Panc1 (cell line): ENCODE data around the gene IBA57. TPM values are rescaled to one million over a fixed set of nuclear protein-coding genes. Genes with fewer than 3 reads are reported as not detected.

ENCODE experiments used
- ATAC-seq: fragments of 200-7000 bp; cut with Tn5 transposase; 2 replicates; pipeline ENCODE4 v1.9.1; 2020; ENCODE audit warnings: mild to moderate bottlenecking, moderate library complexity
- BruUV-seq: library from RNA; stranded (reverse); fragments of 400-500 nt; replicated peaks from 2 replicates; lab custom pipeline; 2021; lab: Mats Ljungman, UMichigan
- CTCF ChIA-PET: fragments of 300-600 bp; sonication (Branson Sonifier 250); formaldehyde crosslinking; loops from one replicate; lab custom pipeline; 2022; ENCODE audit warnings: antibody characterized with exemption; lab: Charles Lee
- POLR2A ChIA-PET: fragments of 300-600 bp; sonication (Branson Sonifier 250); formaldehyde crosslinking; loops from one replicate; lab custom pipeline; 2022; ENCODE audit warnings: antibody characterized with exemption; lab: Charles Lee
- DNase-seq: peaks from one replicate; pipeline ENCODE4 v3.0.0-alpha.2; 2010; ENCODE audit warnings: low read depth, low spot score
- H3K27ac ChIP-seq: 2 replicates; pipeline ENCODE4 v1.5.1; 2011; ENCODE audit warnings: mild to moderate bottlenecking, low read length, inconsistent platforms
- H3K27me3 ChIP-seq: fragments of 200-500 bp; sonication (Bioruptor generic); 2 replicates; pipeline ENCODE4 v1.6.0; 2014; ENCODE audit warnings: low read length, inconsistent platforms; ENCODE audit not compliant: control insufficient read depth, insufficient read depth
- H3K36me3 ChIP-seq: fragments of 200-500 bp; sonication (Bioruptor generic); 2 replicates; pipeline ENCODE4 v1.5.1; 2014; ENCODE audit warnings: inconsistent platforms, mild to moderate bottlenecking, low read length, moderate library complexity; ENCODE audit not compliant: control insufficient read depth, insufficient read depth
- H3K4me1 ChIP-seq: 2 replicates; pipeline ENCODE4 v1.5.1; 2011; ENCODE audit warnings: inconsistent platforms, mild to moderate bottlenecking, low read length, moderate library complexity; ENCODE audit not compliant: control insufficient read depth, insufficient read depth
- H3K4me3 ChIP-seq, 2 experiments: 2 replicates each; pipeline ENCODE4 v1.5.1; 2011 to 2012; ENCODE audit warnings: low read depth in 2 of 2, low read length in 2 of 2, mild to moderate bottlenecking in 2 of 2, inconsistent platforms in 1 of 2, moderate library complexity in 1 of 2
- H3K9me3 ChIP-seq: fragments of 200-500 bp; sonication (Bioruptor generic); 2 replicates; pipeline ENCODE4 v1.5.1; 2014; ENCODE audit warnings: low read depth, mild to moderate bottlenecking, inconsistent platforms, low read length, moderate library complexity; ENCODE audit not compliant: control insufficient read depth, insufficient read depth
- CTCF ChIP-seq: fragments of 450-650 bp; IDR thresholded peaks from 2 replicates; pipeline ENCODE4 v1.5.1; 2017; ENCODE audit warnings: mild to moderate bottlenecking
- POLR2AphosphoS5 ChIP-seq: IDR thresholded peaks from 2 replicates; pipeline ENCODE4 v1.6.1; 2012; ENCODE audit warnings: mild to moderate bottlenecking, low read depth, low read length, moderate library complexity
- REST ChIP-seq, 2 experiments: IDR thresholded peaks; 2 replicates each; pipeline ENCODE4 v1.6.1; 2011 to 2012; ENCODE audit warnings: low read depth in 2 of 2, control low read depth in 1 of 2, low read length in 1 of 2, mild to moderate bottlenecking in 1 of 2, moderate library complexity in 1 of 2; ENCODE audit not compliant: insufficient read depth in 1 of 2
- SIN3A ChIP-seq: IDR thresholded peaks from 2 replicates; pipeline ENCODE4 v1.6.1; 2012; ENCODE audit warnings: low read depth, mild to moderate bottlenecking, low read length, moderate library complexity, borderline replicate concordance; ENCODE audit not compliant: insufficient read depth
- TCF7L2 ChIP-seq: IDR thresholded peaks from 2 replicates; pipeline ENCODE4 v1.6.1; 2011; ENCODE audit warnings: mild to moderate bottlenecking, low read depth, low read length, inconsistent platforms
- in situ Hi-C: cut with HindIII; loops from 2 replicates; pipeline ENCODE4 v1.10.0; 2016; ENCODE audit warnings: low sequenced_read_pairs, low pct_unique_long_range_greater_than_20kb
- intact Hi-C: fragments of 100-400 bp; cut with micrococcal nuclease; formaldehyde crosslinking; loops from one replicate; pipeline ENCODE4 v1.10.0; 2022; ENCODE audit not compliant: unreplicated experiment
- total RNA-seq: library from RNA; stranded (reverse); gene quantifications from one replicate; pipeline ENCODE4 v1.2.1, GENCODE V29; 2021; ENCODE audit not compliant: unreplicated experiment

The IBA57 gene
- total RNA-seq, 1 experiment from 2014 or later, result 11.3 TPM

GRCh38 chr1:228156515-228156881, 9.1 kb upstream of the IBA57 start:
- DNase-seq, result no peak
- no peak for ATAC-seq
- Histone ChIP-seq H3K4me3 (no peak overlapping the region), H3K27me3 (no peaks in the 10 kb centered on the region), H3K9me3 (no peaks in the 10 kb centered on the region), H3K36me3 (no peaks in the 10 kb centered on the region), H3K4me1 (no peaks in the 10 kb centered on the region), H3K27ac (no peak overlapping the region)
- ChIA-PET POLR2A (interaction anchor here (0.5 kb wide), 1 partner anchor 98 kb away, joined by 4 read pairs; no protein-coding TSS in a partner anchor), CTCF (no interaction called here)
- in situ Hi-C loops (no loop called here), intact Hi-C loops (no loop called here)
- TF ChIP-seq POLR2AphosphoS5, result no peak
- no peak for TF ChIP-seq SIN3A
- no TSS peak for BruUV-seq

- no peak for TF ChIP-seq SIN3A
- TF ChIP-seq POLR2AphosphoS5, result no peak
- TF ChIP-seq TCF7L2, result no peak
- no peak for TF ChIP-seq CTCF
- no peak for TF ChIP-seq REST (IDR thresholded peaks at IDR 0.05; ENCODE audit: insufficient read depth in 1 of 2, low read depth in 2 of 2, low read length in 1 of 2)
- H3K4me1 ChIP-seq, result no peaks in the 10 kb centered on the region; the same call in 1 of the 2 replicates
- ChIA-PET POLR2A (interaction anchor here (0.6 kb wide), 1 partner anchor 9 kb away, joined by 5 read pairs; no protein-coding TSS in a partner anchor), CTCF (interaction anchor here (0.5 kb wide), 1 partner anchor 151 kb away, joined by 4 read pairs; no protein-coding TSS in a partner anchor)
- H3K4me3 ChIP-seq, result no peak overlapping the region
- no peak for ATAC-seq
- no peak overlapping the region for H3K27ac ChIP-seq
- BruUV-seq, result no TSS peak
- intact Hi-C loops (no loop called here), in situ Hi-C loops (no loop called here)
- H3K27me3 ChIP-seq, result no peaks in the 10 kb centered on the region
- no peaks in the 10 kb centered on the region for H3K36me3 ChIP-seq
- no peak for DNase-seq
- H3K9me3 ChIP-seq, result no peaks in the 10 kb centered on the region
Measured at GRCh38 chr1:228156941-228157728, 8.5 kb upstream of the IBA57 start.

GRCh38 chr1:228157729-228158126, 7.9 kb upstream of the IBA57 start:
- no peaks in the 10 kb centered on the region for H3K9me3 ChIP-seq
- H3K36me3 ChIP-seq, result no peaks in the 10 kb centered on the region
- ATAC-seq, result no peak
- H3K27ac ChIP-seq, result no peak overlapping the region
- intact Hi-C loops (no loop called here), in situ Hi-C loops (no loop called here)
- no peak overlapping the region for H3K4me3 ChIP-seq
- BruUV-seq, result no TSS peak
- ChIA-PET POLR2A (interaction anchor here (0.6 kb wide), 1 partner anchor 9 kb away, joined by 5 read pairs; no protein-coding TSS in a partner anchor), CTCF (interaction anchor here (0.5 kb wide), 1 partner anchor 150 kb away, joined by 4 read pairs; no protein-coding TSS in a partner anchor)
- peaks cover 5% of the 10 kb centered on the region for H3K4me1 ChIP-seq
- DNase-seq, result no peak
- H3K27me3 ChIP-seq, result no peaks in the 10 kb centered on the region
- TF ChIP-seq POLR2AphosphoS5 (no peak), SIN3A (no peak), CTCF (no peak), TCF7L2 (no peak), REST (IDR thresholded peaks at IDR 0.05; ENCODE audit: insufficient read depth in 1 of 2, low read depth in 2 of 2, low read length in 1 of 2) (no peak)
